EL (cell line): Measurements from ENCODE around the gene IQSEC1.
A peak's percentile ranks its signal among the peaks of the same experiment; 100 is the strongest.

ENCODE experiments used
- DNase-seq: peaks from one replicate; pipeline ENCODE4 v3.0.0-alpha.2; 2016

Gene IQSEC1

DNA sequence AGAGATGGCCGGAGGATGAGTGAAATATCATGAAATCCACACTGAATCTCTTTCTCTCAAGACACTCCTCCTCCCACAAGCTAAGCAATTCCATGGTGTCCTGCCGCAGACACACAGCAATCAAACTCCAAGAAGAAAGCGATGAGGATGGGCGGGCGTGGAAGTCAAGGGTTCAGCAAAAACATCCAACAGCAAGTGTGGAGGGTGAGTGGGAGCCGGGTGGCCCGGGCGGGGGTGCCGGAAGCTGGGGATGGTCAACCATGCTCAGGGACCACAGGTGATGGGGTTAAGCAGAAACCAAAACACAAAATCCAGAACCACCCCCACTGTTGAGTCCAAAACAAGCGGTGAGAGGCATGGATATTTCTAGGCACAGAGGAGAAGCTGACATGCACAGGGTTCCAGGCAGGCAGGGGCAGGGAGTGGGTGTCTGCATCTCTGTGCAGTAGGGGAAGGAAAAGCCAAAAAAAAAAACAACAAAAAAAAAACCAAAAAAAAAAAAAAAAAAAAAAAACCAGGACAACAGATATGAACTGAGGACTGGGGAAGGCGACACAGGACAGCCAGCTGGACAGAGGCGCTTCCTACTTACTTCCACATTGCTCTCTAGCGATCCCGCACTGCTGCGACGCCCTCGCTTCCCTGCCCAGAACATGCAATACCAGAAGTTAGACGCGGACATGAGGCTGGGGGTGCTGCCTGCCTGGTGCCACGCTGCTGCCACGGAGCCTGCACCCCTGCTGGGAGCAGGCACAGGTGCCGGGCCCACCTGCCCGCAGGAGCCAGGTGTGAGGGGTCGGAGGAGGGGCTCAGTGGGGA is 170.8 kb downstream of the IQSEC1 start:
- no peak for DNase-seq

DNA sequence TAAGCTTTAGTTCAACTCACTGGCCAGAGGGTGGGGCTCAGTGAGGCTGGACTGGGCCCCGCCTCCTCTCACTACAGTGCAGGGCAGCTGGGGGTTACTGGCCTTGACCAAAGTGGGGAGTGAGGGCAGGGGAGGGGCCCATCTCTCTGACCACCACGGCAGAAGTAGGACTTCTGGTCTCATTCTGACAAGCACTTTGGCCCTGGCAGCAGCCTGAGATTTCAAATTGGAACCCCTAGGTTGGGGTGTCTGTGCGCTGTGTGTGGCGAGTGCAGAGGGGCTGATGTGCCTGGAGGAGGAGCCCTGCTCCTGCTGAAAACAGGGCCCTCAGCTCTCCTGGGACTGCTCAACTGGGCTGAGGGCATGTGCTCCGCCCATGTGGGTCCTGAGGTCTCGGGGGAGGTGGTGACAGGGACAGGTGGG is 171.6 kb downstream of the IQSEC1 start:
- no peak for DNase-seq

DNA sequence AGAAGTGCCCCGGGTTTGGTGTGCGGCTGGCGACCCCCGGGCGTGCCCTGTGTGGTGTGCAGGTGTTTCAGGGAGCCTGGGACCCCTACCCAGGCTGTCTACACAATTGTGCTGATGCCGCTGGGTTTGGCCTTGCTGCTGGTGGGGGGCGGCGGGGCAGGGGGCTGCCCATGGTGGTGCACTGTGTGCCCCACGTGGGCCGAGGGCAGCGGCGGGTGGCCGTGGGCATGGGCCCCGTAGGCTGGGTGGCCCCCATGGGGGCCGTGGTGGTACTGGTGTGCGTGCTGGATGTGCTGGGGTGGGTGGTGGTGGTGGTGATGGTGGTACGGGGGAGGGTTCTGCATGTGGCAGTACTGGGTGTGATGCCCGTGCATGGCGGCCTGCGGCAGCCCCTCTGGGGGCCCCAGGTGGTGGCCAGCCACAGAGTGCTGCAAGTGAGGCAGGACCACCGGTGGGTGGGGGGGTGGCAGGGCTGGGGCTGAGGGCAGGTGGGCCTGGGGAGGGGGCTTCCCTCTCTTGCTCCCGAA is 172.3 kb downstream of the IQSEC1 start:
- DNase-seq, result no peak

DNA sequence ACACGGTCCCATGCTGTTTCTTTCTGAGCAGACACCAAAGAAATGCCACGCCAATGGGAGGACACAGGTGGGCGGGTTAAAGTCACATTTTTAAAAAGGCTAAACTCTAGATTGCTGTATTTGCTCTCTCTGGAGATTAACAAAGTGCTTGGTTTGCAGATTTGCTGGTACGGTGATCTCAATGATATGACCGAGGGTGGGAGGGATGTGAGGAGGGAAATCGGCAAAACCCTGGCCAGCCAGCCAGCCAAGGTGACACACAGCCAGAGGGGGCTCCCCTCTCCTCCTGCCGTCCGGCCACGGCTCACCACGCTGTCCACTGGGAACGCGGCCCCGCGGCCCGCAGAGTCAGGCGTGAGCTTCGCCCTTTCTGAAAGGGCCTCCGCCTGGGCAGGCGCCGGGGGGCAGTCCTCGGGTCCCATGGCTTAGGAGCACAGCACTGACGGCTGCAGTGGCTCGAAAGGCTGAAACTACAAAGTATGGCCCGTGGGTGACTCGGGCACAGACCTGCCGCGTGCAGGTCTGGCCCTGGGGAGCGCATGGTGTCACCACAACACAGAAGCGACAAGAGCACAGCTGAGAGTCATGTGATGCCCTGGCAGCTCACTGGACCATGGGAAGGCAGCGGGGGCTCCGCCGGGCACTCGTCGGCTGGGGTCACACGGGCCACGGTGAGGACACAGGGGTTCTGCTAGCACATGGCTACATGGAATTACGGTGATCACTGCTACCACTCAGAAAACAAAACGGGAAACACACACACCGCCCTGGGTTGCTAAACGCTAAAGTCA is 174.1 kb downstream of the IQSEC1 start:
- DNase-seq, result no peak

DNA sequence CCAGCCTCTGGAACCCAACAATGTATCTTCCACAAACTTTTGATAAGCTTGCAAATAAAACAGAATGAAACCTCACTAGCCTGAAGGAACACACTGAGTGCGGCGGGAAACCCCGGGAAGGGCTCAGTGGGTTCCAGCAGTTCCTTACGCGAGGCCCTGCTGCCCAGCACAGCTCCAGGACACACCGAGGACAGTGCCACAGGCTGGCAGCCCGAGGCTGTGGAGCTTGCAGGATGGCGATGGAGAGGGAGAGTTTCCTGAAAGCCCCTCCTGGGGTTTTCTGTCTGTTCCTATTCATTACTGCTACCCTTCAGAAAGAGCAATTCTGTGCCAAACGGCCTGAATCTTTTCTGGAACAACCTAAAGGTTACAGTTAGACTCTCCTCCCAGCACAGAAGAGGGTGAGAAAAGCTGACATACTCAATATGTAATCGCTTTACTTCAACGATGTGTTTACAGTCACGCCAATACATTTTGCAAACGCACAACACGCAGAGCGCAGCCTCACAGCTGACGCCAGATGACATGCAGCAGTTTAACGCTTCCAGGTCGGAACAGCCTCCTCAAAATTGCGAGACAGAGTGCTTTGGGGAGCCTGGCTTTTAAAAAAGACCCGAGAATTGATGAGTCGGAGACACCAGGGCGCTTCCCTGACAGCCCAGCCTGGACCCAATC is 174.8 kb downstream of the IQSEC1 start:
- no peak for DNase-seq

DNA sequence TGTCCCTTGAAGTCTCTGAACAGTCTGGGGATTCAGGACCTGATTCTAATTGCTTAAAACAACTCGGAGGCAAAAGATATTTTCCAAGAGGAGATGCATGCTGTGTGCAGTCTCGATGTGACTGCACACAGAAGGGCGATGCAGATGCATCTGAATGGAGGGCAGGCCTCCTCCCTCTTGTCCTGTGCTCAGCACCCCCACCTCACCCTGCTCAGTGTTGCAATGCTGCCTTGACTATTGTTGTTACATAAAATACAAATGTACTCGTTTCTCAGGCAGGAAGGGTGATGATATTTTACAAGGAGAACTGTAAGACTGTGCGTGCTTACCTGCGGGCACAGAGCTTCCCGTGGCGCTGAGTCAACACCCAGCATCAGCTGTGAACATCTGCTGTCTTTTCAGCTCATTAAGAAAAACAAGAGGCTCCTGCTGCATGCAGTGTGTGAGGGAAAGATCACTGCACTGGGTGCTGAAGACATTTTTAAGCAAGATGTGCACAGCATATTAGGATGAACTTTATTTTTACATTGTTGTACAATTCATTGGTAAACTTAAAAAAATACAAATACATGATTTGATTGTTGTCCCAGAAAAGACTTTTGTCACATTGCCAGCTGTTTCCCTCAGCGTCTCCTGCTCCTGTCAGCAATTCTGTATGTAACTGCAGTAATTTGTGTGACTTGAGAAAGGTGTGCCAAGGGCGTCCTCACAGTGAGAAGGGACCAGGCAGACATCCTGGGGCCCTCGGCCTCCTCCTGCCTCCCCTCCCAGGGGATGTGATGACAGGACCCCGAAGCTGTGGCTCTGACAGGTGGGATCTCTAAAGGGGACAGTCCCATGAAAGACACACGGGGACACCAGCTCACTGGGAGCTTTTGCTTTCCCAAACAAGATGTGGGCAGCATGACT is 175.6 kb downstream of the IQSEC1 start:
- DNase-seq, result no peak

DNA sequence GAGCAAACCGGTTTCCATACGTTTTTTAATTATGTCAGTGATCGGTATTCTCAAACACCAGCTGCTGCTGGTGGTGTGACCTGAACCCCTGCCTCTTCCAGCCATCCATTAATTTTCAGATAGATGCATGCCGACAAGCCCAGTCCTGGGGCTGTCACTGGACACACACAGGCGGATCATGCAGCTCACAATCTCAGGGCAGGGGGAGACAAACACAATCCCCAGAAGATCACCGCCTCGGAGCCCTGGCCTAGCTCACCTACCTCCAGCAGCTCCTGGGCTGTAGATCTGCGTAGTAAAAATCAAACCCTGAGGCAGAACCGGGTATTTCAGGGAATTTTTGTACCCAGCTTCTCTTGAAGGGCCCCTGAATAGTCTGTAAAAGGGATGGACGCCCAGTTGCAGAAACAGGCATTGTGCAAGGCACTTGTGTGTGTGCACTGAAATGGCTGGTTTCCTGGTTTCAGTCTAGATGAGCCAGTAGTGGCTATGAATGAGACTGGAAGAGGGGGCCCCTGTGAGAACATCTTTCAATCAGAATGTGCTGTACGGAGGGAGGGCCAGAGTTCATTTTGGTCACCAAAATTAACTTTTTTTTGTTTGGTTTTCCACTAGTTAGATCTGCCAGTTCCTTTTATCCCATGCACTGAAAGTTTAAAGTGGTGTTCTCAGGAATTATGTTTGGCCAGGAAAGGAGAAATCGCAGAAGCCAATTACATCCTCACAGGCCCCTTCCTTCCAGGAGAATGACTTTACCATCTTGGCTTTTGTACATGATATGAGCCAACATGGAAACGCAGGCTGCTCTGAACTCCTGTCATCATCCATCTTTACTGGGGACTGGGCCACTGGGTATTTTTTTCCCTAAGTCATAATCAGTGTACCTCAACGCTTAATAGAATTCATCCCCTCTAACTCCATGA is 176.9 kb downstream of the IQSEC1 start:
- DNase-seq, result no peak

DNA sequence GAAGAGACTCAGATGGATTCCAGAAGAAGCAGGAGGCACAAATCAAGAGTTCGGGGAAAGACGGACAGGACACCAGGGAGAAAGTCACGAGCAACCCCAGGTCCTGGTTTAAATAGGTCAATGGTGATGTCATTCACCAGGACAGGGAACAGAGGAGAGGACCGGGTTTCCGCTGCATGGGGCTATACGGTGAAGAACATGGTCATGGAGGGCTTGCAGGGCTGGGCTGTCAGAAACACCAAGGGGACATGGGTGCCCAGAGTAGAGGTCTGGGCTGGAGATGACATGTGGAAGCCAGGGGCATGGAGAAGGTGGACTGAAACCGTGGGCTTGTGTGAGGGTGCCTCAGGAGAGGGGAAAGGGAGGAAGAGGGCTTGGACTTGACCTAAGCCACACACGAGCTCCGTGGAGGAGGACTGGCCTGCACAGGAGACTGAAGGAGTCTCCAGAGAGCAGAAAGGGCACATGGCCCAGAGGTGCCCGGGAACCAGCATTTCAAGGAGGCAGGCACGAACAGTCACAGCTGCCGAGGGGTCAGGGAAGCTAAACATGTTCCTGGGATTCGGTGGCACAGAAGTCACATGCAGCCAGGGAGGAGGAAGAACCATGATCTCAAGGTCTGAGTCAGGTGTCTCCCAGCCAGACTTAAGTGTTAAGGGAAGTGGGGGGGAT is 177.7 kb downstream of the IQSEC1 start:
- DNase-seq, result no peak

DNA sequence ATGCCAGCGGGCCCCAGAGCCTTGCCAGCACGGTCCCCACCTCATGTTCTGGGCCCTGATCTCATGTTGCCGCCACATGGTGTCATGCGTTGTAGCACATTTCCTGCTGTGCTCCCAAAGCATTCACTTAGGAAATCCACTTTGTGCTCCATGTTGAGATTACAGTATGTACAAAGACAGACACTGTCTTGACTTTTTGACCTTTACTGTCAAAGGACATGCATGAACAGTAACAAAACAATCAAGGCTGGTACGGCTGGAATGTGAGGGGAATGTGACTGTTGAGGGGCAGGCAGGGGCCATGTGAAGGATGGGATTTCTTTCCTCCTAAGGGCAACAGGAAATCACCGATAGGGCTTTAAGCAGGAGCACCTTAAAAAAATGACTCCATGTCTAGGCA is 178.6 kb downstream of the IQSEC1 start:
- DNase-seq, result no peak

DNA sequence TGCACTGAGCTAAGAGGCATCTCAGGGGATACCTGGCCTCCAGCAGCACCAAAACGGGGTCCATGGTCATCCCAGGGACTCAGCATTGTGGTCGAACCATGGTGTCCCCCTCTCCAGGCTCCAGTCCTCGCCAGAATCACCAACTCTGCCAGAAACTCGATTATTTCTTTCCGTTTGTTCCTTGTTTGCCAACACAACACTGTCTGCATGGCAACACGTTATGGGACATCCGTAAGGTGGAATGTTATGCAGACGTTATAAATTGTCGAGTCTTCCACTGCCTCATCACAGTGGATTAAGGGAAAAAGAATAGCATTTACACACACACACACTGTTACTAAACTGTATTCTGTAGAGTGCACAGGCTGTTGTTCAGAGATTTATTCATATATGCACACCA is 179.4 kb downstream of the IQSEC1 start:
- DNase-seq, result no peak

DNA sequence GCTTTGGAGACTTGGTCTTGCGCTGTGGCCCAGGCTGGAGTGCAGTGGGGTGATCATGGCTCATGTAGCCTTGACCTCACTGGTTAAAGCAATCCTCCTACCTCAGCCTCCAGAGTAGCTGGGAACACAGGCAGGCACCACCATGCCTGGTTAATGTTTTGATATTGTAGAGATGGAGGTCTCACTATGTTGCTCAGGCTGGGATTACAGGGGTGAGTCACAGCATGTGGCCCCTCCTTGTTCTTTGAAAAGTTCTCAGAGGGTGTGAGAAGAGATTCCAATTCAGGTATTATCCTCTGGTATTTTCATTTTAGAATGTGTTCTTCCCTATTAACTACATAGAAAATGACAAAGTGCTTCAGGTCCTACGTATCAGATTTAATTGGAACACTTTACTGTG is 180.0 kb downstream of the IQSEC1 start:
- DNase-seq, result no peak

DNA sequence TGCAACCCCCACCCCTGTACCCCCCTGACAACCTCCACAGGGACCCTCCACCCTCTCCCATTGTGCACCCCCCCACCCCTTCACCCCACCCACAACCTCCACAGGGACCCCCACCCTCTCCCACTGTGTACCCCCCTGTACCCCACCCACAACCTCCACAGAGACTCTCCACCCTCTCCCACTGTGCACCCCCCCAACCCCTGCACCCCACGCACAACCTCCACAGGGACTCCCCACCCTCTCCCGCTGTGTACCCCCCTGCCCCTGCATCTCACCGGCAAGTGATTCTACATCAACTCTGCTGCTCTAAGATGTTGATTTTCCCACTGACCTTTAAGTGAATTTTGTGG is 180.4 kb downstream of the IQSEC1 start:
- DNase-seq, result no peak

DNA sequence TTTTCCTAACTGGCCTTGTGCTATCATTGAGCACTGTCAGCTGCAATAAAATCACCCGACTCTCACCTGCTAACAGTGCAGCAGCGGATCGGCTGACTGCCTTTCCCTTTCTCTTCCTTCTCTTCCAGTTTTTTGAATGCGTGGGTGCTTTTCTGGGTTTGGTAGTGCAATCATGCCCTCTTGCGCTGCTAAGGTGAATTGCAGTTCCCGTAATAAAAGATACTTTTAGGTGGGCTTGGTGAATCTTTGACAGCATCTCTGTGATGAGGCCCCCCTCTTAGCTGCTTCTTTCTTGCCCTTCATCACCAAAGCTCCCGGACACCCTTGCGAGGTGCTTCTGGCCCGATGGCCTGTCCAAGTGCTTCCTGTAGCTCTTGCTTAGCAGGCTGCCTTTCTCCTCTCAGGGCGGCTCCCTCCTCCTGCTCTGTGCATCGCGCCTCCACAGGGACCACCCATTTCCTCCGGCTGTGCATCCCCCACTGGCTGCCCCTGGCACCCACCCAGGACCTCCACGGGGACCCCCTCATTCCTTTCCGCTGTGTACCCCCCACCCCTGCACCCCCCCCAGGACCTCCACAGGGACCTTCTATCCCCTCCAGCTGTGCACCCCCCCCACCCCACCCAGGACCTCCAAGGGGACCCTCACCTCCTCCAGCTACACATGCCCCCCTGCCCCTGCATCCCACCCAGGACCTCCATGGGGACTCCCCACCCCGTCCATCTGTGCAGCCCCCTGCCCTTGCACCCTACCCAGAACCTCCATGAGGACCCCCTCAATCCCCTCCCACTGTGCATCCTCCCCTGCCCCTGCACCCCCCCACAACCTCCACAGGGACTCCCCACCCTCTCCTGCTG is 181.0 kb downstream of the IQSEC1 start:
- peak; percentile 65 for DNase-seq

DNA sequence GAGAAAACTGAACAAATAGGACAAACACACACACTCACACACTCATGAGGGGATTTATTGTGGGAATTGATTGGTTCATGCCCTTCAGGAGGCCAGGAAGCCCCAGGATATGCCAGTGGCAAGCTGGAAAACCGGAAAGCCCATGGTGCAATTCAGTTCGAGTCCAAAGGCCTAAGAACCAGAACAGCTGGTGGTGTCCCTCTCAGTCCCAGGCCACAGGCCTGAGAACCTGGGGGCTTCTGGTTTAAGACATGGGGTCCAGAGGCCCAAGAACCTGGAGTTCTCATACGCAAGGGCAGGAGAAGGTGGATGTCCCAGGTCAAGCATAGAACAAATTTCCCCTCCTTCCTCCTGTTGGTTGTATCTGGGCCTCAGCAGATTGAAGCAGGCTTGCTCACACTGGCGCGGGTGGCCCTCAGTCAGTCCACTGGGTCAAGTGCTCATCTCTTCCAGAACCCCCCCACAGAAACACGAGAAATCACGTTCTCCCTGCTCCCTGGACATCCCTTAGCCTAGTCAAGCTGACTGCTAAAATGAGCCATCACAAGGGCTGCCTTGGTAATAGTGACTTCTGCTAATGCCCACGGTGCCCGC is 181.7 kb downstream of the IQSEC1 start:
- DNase-seq, result no peak

DNA sequence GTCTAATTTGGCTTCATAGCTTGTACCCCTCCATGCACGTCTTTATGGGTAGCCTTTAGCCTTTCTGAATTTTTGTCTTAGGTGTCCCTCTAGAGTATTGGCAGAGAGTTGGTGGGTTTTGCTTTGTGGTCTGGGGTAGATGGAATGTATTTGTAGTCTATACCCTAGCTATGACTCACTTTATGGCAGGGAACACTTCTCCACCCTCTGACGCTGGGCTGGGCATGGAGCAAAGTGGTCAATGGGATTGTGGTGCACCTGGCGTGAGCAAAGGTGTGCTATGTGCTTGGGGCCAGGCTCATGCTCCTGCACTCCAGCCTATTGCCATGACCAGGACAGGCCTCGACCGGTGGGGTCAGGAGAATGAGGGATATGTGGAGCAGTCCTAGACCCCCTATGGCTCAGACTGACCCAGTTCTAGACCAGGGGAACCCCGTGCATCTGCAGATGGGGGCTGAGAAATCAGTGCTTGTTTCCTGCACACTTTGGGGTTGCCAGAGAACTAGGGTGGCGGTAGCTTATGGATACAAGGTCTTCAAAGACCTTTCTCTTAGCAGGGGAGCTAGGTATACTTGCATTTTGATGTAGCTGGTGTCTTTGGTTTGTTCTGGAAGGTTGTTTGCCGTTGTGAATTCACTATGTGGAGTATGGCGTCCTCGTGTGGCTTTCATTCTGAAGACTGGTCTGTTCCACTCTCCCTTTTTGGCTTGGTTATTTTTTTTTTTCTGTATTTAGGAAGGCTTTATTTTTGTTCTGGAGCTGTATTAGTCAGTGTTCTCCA is 182.4 kb downstream of the IQSEC1 start:
- DNase-seq, result no peak

DNA sequence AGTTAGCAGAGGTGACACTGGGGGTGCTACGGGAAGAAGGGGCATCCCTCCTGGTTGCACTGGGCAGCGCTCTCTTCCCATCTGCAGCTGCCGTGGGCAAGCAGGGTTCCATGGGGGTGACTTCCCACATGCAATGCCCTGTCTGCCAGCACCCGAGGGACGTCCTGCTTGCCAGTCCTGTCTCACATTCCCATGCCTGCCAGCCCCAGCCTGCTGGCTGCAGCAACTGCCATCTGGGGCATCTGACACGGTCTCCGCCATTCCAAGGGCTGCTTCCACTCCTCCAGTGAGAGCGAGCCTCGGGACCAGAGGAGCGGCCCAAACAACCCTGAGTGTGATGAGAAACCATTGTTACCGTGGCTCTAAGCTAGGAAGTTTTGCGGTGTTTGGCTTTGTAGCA is 186.5 kb downstream of the IQSEC1 start:
- no peak for DNase-seq

DNA sequence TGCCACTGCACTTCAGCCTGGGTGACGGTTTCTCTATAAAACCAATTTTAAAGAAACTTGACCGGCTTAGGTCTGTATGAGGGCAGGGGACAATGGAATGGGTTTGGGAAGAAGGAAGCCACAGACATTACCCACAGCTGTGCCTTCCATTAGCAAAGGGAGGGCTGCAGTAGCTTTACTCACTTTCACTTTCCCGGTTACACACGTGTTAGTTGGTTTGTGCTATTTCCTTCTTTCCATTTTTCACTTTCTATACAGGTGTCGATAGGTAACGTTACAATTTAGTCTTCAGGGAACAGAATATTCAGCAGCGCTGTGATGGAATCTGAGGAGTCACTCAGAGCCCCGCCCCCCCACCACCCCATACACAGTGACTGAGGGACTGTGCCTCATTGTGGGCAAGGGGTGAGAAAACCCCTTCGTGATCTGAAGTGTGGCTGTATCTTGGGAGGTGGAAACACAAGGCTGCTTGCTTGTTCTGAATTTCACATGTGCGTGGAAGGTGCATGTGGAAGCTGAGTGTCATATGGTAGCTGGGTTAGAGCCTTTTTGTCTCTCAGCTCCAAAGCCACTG is 187.0 kb downstream of the IQSEC1 start:
- DNase-seq, result no peak

DNA sequence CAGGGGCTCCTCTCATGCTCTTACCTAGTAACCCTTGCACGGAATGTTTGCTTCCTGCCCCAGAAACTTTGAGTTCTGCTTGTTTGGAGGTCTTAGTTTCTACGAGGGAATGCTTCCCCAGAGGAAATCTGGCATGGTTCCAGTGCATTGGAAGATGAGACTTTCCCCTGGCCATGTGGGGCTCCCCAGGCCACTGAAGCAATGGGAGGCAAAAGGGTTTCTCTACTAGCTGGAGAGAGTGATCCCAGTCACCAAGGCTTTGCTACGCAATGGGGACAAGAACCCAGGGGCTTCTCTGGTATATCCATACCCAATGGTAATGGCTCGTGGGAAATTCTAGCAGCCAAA is 187.7 kb downstream of the IQSEC1 start:
- no peak for DNase-seq
